ENCODE data around the gene ETS1. TPM values are rescaled to one million over a fixed set of nuclear protein-coding genes. Genes with fewer than 3 reads are reported as not detected.

Gene ETS1
- total and polyA plus RNA-seq, 2 experiments from 2014 or later = 25.6 to 52.6 TPM

GRCh38 chr11:128615612-128616011 is 28.3 kb upstream of the ETS1 start:
- Histone ChIP-seq H3K27ac (ENCODE audit: low read depth) (no peak overlapping the region), H3K4me2 (no peak overlapping the region), H2AFZ (no peak overlapping the region; the same call in 1 of the 2 replicates), H3K36me3 (ENCODE audit: insufficient read depth) (no peaks in the 10 kb centered on the region), H3K27me3 (ENCODE audit: insufficient read depth) (no peaks in the 10 kb centered on the region), H3K9me2 (ENCODE audit: insufficient read depth) (no peaks in the 10 kb centered on the region), H3K79me2 (replicated peaks; ENCODE audit: insufficient read depth) (no peaks in the 10 kb centered on the region), H3K4me3 (no peak overlapping the region), H4K20me1 (replicated peaks; ENCODE audit: insufficient read depth) (no peaks in the 10 kb centered on the region), H3F3A (replicated peaks; ENCODE audit: low read depth) (no peaks in the 10 kb centered on the region), H3K4me1 (ENCODE audit: insufficient read depth) (peaks cover 7% of the 10 kb centered on the region)
- no peak for TF ChIP-seq STAT1 (IDR thresholded peaks at IDR 0.05; ENCODE audit: unreplicated experiment)
- no peak for TF ChIP-seq REST (IDR thresholded peaks at IDR 0.05; ENCODE audit: unreplicated experiment)
- no peak for TF ChIP-seq NANOG (IDR thresholded peaks at IDR 0.05; ENCODE audit: borderline replicate concordance)
- TF ChIP-seq CTCF (conservative IDR thresholded peaks at IDR 0.05; ENCODE audit: low read depth in 2 of 2) = no peak
- no peak for TF ChIP-seq EZH2 (IDR thresholded peaks at IDR 0.05; ENCODE audit: low read depth, unreplicated experiment)
- no peak for TF ChIP-seq ZNF331 (CRISPR knock-in tag; IDR thresholded peaks at IDR 0.05; ENCODE audit: low read depth)
- TF ChIP-seq ETS1 (IDR thresholded peaks at IDR 0.05) = no peak
- no peak for TF ChIP-seq ZNF462 (CRISPR knock-in tag; IDR thresholded peaks at IDR 0.05)
- no peak for TF ChIP-seq ZNF114 (CRISPR knock-in tag; IDR thresholded peaks at IDR 0.05)
- TF ChIP-seq JUNB (IDR thresholded peaks at IDR 0.05; ENCODE audit: unreplicated experiment) = no peak
- no peak for TF ChIP-seq CREB1 (CRISPR knock-in tag; IDR thresholded peaks at IDR 0.05; ENCODE audit: low read depth)
- no peak for TF ChIP-seq EZH2phosphoT487 (IDR thresholded peaks at IDR 0.05; ENCODE audit: unreplicated experiment)
- TF ChIP-seq POLR2AphosphoS5 (IDR thresholded peaks at IDR 0.05; ENCODE audit: low read depth) = no peak
- Mint-ChIP-seq H3K36me3 (ENCODE audit: low read depth) (no peaks in the 10 kb centered on the region), H3K27ac (no peak overlapping the region), H3K4me3 (no peak overlapping the region), H3K27me3 (ENCODE audit: insufficient read depth, low read depth, poor library complexity) (peaks cover 24% of the 10 kb centered on the region), H3K4me1 (peaks cover 17% of the 10 kb centered on the region), H3K9me3 (no peaks in the 10 kb centered on the region)
- DNase-seq (ENCODE audit: low spot score) (no peak), ATAC-seq (no peak)
